DMS114 treated with DMSO at 0.1 percent for 48 hours (cell line): ENCODE measurements around the gene COL24A1.
A peak's percentile ranks its signal among the peaks of the same experiment; 100 is the strongest.
"Not testable (repeated sequence)": the region's sequence is repeated elsewhere in the genome, so short reads cannot be mapped to it uniquely, and the experiment has no call there.

Experiments
- DNase-seq: peaks from one replicate; lab custom pipeline; 2025; ENCODE audit not compliant: unreplicated experiment; lab: John Stamatoyannopoulos, UW

Gene COL24A1

GRCh38 chr1:86084998-86085397 lies 71.6 kb downstream of the COL24A1 start:
- DNase-seq = no peak

- no peak for DNase-seq
Measured at GRCh38 chr1:86082183-86082582, 74.4 kb downstream of the COL24A1 start.

GRCh38 chr1:86072474-86072873 lies 84.1 kb downstream of the COL24A1 start:
- not testable (repeated sequence) for DNase-seq

- DNase-seq = not testable (repeated sequence)
Measured at GRCh38 chr1:86071870-86072269, 84.7 kb downstream of the COL24A1 start.

GRCh38 chr1:86069757-86070145 lies 86.8 kb downstream of the COL24A1 start:
- DNase-seq = no peak

- DNase-seq = no peak
Measured at GRCh38 chr1:86068841-86069756, 87.5 kb downstream of the COL24A1 start.

GRCh38 chr1:86068271-86068721 lies 88.3 kb downstream of the COL24A1 start:
- no peak for DNase-seq

- no peak for DNase-seq
Measured at GRCh38 chr1:86067626-86068025, 88.9 kb downstream of the COL24A1 start.

- DNase-seq = no peak
Measured at GRCh38 chr1:86064899-86065298, 91.7 kb downstream of the COL24A1 start.

GRCh38 chr1:86063721-86064120 lies 92.9 kb downstream of the COL24A1 start:
- DNase-seq = no peak

- no peak for DNase-seq
Measured at GRCh38 chr1:86062453-86062852, 94.1 kb downstream of the COL24A1 start.

GRCh38 chr1:86061551-86061990 lies 95.0 kb downstream of the COL24A1 start:
- DNase-seq = no peak

- no peak for DNase-seq
Measured at GRCh38 chr1:86054396-86054795, 102.2 kb downstream of the COL24A1 start.

GRCh38 chr1:86052948-86053698 lies 103.4 kb downstream of the COL24A1 start:
- DNase-seq = no peak

GRCh38 chr1:86035101-86035500 lies 121.5 kb downstream of the COL24A1 start:
- DNase-seq = no peak

- DNase-seq = no peak
Measured at GRCh38 chr1:86030180-86030579, 126.4 kb downstream of the COL24A1 start.

- peak; percentile 43 for DNase-seq
Measured at GRCh38 chr1:86018283-86018923, 138.2 kb downstream of the COL24A1 start.

- no peak for DNase-seq
Measured at GRCh38 chr1:86016076-86016759, 140.4 kb downstream of the COL24A1 start.

GRCh38 chr1:86015375-86015774 lies 141.2 kb downstream of the COL24A1 start:
- no peak for DNase-seq

- no peak for DNase-seq
Measured at GRCh38 chr1:86000601-86001000, 156.0 kb downstream of the COL24A1 start.
